Mucosa of rectum (tissue), 2 donors: ENCODE measurements around the gene TMPRSS2.
"Not testable (repeated sequence)": the region's sequence is repeated elsewhere in the genome, so short reads cannot be mapped to it uniquely, and the experiment has no call there.

Experiments used
- H3K27ac ChIP-seq, 2 donors: one replicate each; pipeline ENCODE4 v1.7.0; 2013; ENCODE audit warnings: inconsistent platforms in 2 of 2, low read depth in 2 of 2, low read length in 2 of 2
- H3K27me3 ChIP-seq, 2 donors: one replicate each; pipeline ENCODE4 v1.7.0; 2013; ENCODE audit warnings: low read length in 2 of 2; ENCODE audit not compliant: control insufficient read depth in 2 of 2, insufficient read depth in 2 of 2
- H3K36me3 ChIP-seq, 2 donors: one replicate each; pipeline ENCODE4 v1.7.0; 2013; ENCODE audit warnings: low read length in 2 of 2; ENCODE audit not compliant: control insufficient read depth in 2 of 2, insufficient read depth in 2 of 2
- H3K4me1 ChIP-seq, 2 donors: one replicate each; pipeline ENCODE4 v1.7.0; 2013; ENCODE audit warnings: low read length in 2 of 2, mild to moderate bottlenecking in 1 of 2; ENCODE audit not compliant: control insufficient read depth in 2 of 2, insufficient read depth in 2 of 2
- H3K4me3 ChIP-seq, 2 donors: one replicate each; pipeline ENCODE4 v1.7.0; 2013; ENCODE audit warnings: low read length in 2 of 2
- H3K9ac ChIP-seq, 2 donors: one replicate each; pipeline ENCODE4 v1.7.0; 2013; ENCODE audit warnings: low read length in 2 of 2, low read depth in 1 of 2, mild to moderate bottlenecking in 1 of 2
- H3K9me3 ChIP-seq, 2 donors: one replicate each; pipeline ENCODE4 v1.7.0; 2013; ENCODE audit warnings: low read length in 2 of 2; ENCODE audit not compliant: control insufficient read depth in 2 of 2
- donor health status: healthy.
- donor health status: Normal muscosa, but diverticular disease.

Gene TMPRSS2

DNA sequence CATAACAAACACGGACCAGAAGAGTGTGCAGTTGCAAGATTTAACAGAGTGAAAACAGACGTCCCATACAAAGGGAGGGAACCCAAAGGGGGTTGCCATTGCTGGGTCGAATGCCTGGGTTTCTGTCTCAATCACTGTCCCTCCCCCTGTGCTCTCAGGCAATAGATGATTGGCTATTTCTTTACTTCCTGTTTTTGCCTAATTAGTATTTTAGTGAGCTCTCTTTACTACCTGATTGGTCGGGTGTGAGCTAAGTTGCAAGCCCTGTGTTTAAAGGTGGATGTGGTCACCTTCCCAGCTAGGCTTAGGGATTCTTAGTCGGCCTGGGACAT is 84.7 kb downstream of the TMPRSS2 start:
- H3K9ac ChIP-seq, H3K27me3 ChIP-seq, H3K36me3 ChIP-seq, H3K27ac ChIP-seq, H3K9me3 ChIP-seq, H3K4me3 ChIP-seq: not testable (repeated sequence)
- H3K4me1 ChIP-seq = peaks cover 5 to 15% of the 10 kb centered on the region in 2 donors

GRCh38 chr21:41422546-41423304 is 85.2 kb downstream of the TMPRSS2 start:
- H3K36me3 ChIP-seq = no peaks in the 10 kb centered on the region
- H3K27me3 ChIP-seq = no peaks in the 10 kb centered on the region
- peaks cover 5 to 15% of the 10 kb centered on the region in 2 donors for H3K4me1 ChIP-seq
- no peak overlapping the region for H3K9ac ChIP-seq
- no peak overlapping the region for H3K4me3 ChIP-seq
- H3K9me3 ChIP-seq = no peaks in the 10 kb centered on the region
- no peak overlapping the region for H3K27ac ChIP-seq

DNA sequence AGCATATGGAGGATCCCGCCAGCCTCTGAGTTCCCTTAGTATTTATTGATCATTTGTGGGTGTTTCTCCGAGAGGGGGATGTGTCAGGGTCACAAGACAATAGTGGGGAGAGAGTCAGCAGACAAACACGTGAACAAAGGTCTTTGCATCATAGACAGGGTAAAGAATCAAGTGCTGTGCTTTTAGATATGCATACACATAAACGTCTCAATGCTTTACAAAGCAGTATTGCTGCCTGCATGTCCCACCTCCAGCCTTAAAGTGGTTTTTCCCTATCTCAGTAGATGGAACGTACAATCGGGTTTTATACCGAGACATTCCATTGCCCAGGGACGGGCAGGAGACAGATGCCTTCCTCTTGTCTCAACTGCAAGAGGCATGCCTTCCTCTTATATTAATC is 87.0 kb downstream of the TMPRSS2 start:
- Histone ChIP-seq H3K4me3 (peak overlapping the region in 1 of 2 donors; percentile 81), H3K27ac (peak overlapping the region; percentile 74 to 78), H3K4me1 (peaks cover 5 to 12% of the 10 kb centered on the region in 2 donors), H3K9ac (peak overlapping the region in 1 of 2 donors; percentile 84)
- not testable (repeated sequence) for H3K9me3 ChIP-seq, H3K27me3 ChIP-seq, H3K36me3 ChIP-seq

GRCh38 chr21:41419921-41420862 is 87.8 kb downstream of the TMPRSS2 start:
- peak overlapping the region; percentile 80 to 84 for H3K9ac ChIP-seq
- peak overlapping the region; percentile 74 to 78 for H3K27ac ChIP-seq
- H3K9me3 ChIP-seq = no peaks in the 10 kb centered on the region
- no peaks in the 10 kb centered on the region for H3K27me3 ChIP-seq
- no peaks in the 10 kb centered on the region for H3K36me3 ChIP-seq
- peaks cover 3 to 7% of the 10 kb centered on the region in 2 donors for H3K4me1 ChIP-seq
- H3K4me3 ChIP-seq = peak overlapping the region; percentile 80 to 81

DNA sequence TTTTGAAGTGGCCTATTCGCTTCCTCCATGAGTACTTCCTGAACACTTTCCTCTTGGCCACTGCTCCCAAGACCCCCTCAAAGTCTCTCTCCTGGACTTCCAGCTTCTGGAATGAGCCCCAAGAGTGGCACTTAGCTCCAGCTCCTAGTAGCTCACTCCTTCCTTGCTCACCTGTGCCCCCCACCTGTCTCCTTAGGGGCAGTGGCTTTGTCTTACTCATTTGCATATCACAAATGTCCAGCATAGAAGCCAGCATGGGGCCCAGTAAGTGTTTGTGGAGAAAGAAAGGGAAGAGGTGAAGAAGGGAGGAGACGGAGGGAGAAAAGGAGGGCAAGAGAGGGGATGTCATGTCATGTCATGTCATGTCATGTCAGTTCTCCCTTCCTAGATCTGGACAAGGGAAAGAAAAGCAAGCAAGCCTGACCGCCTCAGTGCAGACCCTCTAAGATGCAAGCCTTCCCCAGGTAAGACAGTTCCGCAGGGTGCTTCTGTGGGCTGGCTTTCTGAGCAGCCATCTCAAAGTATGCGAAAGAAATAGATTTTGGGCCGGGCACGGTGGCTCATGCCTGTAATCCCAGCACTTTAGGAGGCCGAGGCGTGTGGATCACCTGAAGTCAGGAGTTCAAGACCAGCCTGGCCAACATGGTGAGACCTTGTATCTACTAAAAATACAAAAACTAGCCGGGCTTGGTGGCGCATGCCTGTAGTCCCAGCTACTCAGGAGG is 88.8 kb downstream of the TMPRSS2 start:
- Histone ChIP-seq H3K4me1 (peaks cover 3 to 7% of the 10 kb centered on the region in 2 donors), H3K27ac (no peak overlapping the region)

GRCh38 chr21:41418393-41418792 is 89.6 kb downstream of the TMPRSS2 start:
- Histone ChIP-seq H3K4me3 (no peak overlapping the region), H3K27me3 (no peaks in the 10 kb centered on the region), H3K36me3 (no peaks in the 10 kb centered on the region), H3K9me3 (no peaks in the 10 kb centered on the region), H3K27ac (no peak overlapping the region), H3K4me1 (peaks cover 3 to 7% of the 10 kb centered on the region in 2 donors), H3K9ac (no peak overlapping the region)

More for the DNA sequence above, 88.8 kb downstream of the TMPRSS2 start:
- H3K4me3 ChIP-seq = no peak overlapping the region
- no peak overlapping the region for H3K9ac ChIP-seq
- no peaks in the 10 kb centered on the region for H3K36me3 ChIP-seq
- no peaks in the 10 kb centered on the region for H3K9me3 ChIP-seq
- no peaks in the 10 kb centered on the region for H3K27me3 ChIP-seq

DNA sequence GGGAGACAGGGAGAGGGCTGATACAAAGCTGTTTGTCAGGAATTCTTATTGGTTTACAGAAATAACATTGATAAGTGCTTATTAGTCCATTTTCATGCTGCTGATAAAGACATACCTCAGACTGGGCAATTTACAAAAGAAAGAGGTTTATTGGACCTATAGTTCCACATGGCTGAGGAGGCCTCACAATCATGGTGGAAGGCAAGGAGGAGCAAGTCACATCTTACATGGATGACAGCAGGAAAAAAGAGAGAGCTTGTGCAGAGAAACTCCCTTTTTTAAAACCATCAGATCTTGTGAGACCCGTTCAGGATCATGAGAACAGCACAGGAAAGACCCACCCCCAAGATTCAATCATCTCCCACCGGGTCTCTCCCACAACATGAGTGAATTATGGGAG is 90.5 kb downstream of the TMPRSS2 start:
- not testable (repeated sequence) for H3K9me3 ChIP-seq, H3K4me3 ChIP-seq, H3K27me3 ChIP-seq, H3K36me3 ChIP-seq, H3K4me1 ChIP-seq, H3K27ac ChIP-seq, H3K9ac ChIP-seq
